GM21423 (cell line): ENCODE measurements around the gene EMP1.

Experiments used
- ATAC-seq: cut with Tn5 transposase; IDR thresholded peaks from one replicate; pipeline ENCODE4 v1.9.1; 2021; ENCODE audit warnings: mild to moderate bottlenecking, moderate library complexity; ENCODE audit not compliant: unreplicated experiment

The EMP1 gene

DNA sequence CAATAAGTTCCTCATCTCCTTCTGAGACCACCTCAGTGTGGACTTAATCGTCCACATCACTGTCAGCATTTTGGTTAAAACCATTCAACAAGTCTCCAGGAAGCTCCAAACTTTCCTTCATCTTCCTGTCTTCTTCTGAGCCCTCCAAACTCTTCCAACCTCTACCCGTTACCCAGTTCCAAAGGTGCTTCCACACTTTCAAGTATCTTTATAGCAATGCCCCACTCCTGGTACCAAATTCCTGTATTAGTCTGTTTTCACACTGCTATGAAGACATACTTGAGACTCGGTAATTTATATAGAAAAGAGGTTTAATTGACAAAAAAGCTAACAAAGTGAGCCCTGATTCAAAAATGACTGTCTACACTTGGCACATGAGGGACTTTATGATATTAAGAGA is 22.8 kb downstream of the EMP1 start:
- ATAC-seq, result no peak

DNA sequence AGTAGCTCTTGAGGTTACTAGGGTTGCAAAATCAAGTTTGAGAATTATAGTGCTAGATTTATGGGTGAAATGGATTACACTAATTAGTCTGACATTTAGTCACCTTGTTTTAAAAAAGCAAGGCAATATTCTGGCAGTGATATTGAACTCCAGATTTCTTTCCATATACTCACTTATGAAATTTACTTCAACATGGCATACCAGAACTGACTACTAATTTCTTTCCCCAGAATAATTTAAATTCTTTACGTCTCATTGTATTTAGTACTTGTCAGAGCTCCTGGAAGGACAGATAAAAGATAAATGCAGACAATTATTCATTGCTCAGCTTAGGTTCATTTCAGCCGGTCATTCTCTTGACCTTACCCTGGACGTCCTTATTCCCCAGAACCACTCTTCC is 24.3 kb downstream of the EMP1 start:
- ATAC-seq, result no peak

DNA sequence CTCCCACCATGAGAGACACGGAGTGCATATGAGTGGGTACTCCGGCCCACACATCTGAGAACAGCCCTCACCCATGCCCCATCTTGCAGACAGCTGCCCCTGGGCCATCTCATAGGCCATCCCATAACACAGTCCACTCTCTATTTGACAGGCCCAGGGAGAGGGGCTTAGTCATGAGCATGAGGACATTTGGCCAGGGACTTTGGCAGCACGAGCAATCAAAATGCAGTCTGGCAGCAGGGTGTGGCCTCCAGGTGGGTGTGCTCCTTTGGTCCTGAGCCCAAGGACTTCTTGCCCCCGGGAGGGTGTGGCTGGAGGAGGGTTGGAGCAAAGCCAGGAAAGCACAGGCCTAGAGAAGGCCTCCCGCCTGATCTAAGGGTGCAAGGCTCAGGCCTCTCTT is 25.6 kb downstream of the EMP1 start:
- ATAC-seq, result no peak

DNA sequence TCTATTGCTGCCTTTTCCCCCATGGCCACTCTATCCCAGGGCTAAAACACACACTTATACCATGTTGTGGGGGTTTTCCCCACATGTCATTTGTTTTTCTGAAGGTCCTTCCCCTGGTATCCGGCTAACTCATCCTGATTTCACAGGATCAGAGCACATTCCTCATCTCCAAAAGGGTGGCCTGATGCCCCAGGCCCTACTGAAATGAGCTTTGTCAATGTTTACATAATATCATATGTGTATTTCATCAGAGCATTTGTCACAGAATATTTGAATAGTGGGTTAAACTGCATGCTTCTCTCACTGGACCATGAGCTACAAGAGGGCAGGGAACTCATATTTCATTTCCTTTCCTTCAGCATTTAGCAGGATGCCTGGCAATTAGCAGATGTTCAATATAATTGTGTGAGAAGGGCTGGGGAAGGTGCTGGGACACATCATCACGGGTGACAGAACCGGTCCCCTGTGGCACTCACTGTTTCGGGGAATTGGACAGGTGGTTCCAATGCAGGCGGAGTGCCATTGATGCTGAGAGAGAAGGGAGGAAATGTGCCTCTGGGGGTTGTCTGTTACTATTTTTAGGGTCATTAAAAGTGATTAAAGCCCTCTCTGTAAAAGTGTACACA is 26.8 kb downstream of the EMP1 start:
- no peak for ATAC-seq

DNA sequence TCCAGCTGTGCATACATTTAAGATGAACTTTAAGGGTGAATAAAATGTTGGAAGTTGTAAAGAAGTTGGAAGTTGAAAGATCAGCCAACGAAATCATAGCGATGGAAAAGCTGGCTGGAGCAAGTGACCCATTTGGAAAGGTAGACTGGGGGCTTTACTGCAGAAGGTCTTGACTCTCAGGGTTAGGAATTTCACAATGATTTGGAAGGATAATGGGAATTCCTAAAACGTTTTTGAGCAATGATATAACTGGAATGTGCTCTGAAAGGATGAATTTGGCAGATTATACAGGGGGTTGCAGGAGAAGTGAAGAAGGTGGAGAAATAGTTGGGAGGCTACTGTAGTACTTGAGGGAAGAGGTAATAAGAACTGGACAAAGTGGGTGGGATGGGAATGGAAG is 27.4 kb downstream of the EMP1 start:
- ATAC-seq, result no peak

DNA sequence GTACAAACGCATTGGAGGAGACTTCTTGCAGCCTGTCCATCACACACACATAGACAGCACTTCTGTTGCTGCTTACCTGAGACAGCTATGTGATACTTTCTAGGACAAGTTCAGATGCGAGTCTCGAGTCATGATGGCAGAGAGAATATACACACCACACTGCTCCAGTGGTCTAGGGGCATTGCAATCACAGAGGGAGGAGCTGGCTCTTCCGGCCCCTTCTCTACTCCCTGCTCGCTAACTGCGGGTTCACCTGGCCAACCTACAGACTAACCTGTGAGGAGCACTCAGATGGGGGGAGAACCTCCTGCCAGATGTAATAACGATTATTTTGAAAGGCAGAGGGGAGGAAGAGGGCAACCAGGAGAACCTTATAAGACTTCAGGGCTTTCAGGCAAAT is 30.7 kb downstream of the EMP1 start:
- ATAC-seq, result no peak

DNA sequence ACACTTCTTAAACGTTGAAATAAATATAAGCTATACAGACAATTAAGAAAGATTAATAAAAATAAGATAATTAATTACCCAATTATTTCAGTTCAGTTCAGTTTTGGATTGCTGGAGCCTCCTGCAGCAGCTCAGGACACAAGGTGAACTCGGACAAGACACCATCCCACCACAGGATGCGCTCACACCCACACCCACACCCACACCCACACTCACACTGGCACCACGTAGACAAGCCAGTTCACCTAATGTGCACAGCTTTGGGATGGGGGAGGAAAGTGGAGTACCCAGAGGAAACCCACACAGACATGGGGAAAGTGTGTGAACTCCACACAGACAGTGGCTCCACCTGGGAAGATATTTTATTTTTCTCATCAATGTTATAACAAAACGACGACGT is 32.1 kb downstream of the EMP1 start:
- no peak for ATAC-seq

DNA sequence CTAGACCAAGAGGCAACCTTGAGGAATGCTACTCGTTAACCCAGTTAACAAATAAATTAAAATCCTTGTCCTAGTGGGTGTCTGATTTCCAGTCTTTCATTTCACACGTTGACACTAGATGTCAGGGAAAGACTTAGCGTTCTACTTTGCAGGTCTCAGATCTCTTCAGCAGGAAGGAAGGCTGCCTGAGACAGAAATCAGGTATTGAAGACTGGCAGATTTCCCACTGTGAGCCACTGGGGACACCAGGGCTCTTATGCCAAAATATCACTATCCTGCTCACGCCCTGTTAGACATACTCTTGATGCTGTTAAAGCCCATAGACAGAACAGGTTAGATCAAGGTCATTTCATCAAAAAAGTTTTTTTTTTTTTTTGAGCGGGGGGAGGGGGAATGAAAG is 33.0 kb downstream of the EMP1 start:
- ATAC-seq, result no peak

DNA sequence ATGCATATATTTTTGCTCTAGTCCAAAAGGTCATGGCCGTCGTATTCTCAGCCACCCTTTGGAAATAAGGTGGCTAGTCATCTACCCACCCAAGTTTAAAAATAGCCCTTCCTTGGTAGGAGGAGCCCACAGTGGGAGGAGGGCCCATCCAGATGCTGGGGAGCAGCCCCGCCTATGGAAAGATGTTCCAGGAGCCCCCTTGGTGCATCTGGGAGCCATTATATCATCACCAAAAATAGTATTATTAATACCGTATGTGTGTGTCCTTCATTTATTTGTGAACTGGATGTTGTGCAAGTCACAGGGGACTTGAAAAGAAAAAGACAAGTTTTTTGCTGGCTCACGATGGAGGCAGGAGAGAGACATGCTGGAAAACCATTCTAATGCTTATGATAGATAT is 34.0 kb downstream of the EMP1 start:
- no peak for ATAC-seq

DNA sequence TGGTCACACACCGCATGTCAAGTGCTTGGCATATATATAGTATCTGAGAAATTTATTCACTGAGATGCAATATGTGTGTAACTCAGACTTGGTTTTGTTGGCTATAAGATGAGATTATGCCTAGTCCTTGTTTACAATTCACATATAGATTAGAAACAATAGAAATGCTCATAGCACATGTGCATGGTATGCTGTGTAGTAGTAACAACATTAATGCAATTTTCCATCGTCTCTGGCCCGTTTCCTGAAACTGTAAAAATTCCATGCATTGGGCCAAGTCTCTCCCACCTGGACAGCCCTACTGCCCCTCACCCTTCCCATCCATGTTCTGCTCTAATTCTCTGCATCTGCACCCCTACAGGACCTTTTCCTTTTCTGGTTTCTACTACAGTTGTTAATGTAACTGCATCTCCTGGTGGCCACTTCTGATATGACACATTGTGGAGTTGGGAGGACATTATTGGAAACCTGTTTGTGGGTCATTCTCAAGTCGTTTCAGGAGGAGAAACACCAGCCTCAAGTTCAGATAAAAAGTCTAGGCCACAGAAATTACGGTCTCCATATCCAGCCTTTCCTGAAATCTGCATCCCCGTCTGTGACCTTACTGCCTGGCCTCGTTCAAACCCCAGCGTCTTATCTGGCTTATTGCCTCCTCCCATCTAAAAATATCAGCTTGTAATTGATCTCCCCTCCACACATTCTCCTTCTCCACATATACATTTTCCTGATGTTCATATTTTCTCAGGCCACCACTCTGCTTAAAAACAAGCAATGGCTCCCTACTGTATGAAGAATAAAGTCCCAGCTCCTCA is 37.5 kb downstream of the EMP1 start:
- ATAC-seq, result no peak

DNA sequence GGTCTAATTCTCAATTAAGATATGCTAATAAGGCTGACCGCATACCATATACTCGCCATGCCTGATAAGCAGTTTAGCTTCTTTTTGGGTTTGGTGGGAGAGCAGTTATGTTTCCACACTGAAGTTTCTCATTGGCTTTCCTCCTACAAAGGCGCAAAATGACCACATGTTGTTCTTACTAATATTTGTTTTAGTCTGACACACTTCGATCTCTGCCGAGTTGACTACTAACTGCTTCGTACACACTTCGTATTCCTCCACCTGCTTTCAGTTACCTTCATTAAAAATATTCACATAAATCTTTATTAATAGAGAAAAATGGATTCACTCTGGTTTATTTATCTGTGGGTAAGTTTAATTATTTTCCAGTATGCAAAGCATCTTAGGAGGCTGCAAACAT is 41.7 kb downstream of the EMP1 start:
- ATAC-seq, result no peak

DNA sequence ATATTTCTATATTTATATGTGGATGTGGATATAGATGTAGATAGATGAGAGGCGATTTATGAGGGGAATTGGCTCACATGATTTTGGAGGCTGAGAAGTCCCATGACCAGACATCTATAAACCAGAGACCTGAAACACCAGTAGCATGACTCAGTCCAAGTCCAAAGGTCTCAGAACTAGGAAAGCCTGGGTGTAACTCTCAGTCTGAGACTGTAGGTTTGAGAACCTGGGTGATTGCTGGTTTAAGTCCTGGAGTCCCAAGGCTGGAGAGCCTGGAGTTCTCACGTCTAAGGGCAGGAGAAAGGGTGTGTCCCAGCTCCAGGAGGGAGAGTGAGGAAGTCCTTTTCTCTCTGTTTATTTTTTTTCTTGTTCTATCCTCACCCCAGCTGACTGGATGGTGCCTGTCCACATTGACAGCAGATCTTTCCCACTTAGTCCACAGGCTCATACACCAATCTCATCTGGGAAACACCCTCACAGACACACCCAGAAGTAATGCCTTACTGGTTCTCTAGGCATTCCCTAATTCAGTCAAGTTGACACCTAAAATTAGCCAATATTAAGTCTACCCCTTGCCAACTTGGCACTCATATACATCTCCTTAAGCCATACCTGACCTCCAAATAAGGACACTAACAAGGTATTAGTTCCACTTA is 45.4 kb downstream of the EMP1 start:
- no peak for ATAC-seq

DNA sequence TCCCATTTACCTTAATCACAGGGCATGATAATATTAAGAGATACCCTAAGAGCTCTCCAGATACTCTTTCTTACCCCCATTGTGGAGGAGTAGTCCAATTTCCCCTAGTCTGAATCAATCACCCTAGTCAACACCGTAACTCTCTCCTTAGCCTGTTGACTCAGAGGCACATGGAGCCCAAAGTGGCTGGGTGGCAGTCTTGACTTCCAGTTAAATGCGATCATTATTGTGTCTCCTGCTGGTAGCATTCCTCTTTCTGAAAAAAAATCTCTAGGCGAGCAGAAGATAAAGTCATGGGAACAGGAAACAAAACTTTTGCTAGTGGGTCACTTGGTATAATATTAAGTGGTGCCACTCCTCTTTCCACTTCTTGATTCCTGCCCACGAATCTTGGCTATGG is 46.4 kb downstream of the EMP1 start:
- ATAC-seq, result no peak

DNA sequence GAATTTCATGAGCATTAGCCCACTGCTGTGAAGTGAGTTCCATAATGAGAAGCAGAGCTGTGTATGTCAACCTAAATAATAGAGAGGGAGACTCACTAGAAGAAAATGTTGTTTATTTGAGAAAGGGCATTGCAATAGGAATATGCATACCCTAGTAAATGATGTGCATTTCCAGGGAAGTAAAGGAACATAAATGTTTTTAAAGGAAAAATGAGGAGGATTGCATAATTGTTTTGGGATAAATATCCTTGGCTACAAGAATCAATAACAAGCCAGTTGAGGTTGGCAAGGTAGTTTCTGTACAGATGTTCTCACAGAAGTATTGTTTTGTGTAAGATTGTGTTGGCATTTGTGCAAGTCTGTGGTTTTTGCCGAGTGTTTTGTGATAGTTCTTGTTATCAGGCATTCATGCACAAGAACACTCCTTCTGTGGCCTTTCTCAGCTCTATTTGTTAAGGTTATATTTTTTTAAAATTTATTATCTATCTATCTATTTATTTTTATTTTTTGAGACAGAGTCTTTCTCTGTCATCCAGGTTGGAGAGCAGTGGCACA is 47.1 kb downstream of the EMP1 start:
- no peak for ATAC-seq

DNA sequence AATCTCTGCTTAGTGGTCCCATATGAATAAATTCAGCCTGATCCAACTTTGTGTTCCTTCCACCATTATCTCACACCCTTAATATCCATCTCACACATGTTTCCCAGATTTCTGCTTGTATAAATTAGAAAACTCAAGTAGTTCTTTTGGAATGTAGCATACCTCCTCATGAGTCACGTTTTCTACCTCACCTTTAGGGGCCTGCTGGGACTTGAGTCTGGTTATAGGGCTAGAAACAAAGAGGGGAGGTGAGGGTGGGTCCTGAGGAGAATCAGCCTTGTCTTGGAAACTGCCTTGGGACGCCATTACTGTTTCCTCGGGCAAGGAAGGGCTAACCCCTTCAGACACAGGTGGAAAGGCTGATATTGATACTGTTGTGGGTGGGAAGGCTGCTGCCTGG is 51.1 kb downstream of the EMP1 start:
- ATAC-seq, result no peak

DNA sequence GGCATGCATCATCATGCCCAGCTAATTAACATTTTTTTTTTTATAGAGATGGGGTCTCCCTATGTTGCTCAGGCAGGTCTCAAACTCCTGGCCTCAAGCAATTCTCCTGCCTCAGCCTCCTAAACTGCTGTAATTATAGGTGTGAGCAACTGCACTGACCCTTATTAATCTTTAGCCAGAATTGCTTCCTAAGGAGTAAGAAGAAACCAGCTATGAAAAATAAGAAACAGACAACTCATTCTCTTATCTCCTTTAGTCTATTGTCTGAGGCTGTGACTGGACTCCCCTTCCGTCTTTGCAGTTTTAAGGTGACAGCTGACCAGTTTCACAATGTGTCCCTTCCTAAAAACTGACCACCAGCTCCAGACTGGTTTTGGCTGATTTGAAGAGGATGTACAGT is 52.4 kb downstream of the EMP1 start:
- ATAC-seq, result no peak

DNA sequence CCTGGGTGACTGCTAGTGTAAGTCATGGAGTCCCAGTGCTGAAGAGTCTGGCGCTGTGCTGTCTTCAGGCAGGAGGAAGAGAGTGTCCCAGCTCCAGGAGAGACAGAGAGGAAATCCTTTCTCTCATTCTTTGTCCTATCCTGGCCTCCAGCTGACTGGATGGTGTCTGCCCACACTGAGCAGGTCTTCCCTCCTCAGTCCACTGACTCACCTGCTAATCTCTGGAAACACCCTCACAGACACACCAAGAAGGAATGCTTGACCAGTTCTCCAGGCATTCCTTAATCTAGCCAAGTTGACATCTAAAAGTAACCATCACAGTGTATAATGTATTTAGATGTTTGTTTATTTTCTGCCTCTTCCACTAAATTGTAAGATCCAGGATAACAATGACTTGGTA is 53.9 kb downstream of the EMP1 start:
- ATAC-seq, result no peak

DNA sequence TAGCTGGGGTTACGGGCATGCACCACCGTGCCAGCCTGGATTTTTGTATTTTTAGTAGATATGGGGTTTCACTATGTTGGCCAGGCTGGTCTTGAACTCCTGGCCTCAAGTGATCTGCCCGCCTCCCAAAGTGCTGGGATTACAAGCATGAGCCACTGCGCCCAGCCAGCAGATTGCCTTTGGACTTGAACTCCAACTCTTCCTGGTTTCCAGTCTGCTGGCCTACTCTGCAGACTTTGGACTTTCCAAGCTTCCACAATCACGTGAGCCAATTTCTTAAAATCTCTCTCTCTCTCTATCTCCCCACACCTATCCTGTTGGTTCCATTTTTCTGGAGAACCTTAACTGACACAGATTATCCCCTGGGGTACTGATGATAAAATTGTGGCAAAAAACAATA is 55.0 kb downstream of the EMP1 start:
- ATAC-seq, result no peak

DNA sequence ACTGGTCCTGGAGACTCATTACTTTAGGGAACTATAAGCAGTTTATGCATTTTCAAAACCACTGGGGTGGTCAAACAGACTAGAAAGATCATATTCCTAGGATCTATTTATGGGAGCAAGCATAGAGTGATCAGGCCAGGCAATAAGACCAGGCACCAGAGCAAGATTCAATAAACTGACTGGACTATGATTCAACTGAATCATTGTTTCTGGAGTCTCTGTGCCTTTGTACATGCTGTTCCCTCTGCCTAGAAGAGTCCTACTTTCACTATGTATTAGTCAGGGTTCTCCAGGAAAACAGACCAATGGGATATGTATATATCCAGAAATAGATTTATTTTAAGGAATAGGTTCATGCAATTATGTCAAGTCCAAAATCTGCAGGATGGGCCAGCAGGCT is 55.5 kb downstream of the EMP1 start:
- ATAC-seq, result no peak

DNA sequence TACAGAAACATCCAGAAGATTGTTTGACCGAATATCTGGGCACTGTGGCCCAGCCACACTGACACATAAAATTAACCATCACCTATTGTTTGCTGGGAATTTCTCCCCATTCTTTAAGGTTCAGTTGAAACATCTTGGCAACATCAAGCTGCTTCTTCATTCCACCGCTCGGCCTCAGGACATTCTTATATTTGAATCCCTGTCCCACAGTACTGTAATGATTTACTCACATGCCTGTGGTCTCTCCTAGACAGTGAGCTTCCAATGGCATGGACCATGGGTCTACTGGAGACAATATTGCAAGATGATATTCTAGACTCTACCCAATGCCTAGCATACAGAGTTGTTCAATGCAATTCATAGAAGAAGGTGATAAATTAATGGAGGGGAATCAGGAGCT is 56.1 kb downstream of the EMP1 start:
- no peak for ATAC-seq

DNA sequence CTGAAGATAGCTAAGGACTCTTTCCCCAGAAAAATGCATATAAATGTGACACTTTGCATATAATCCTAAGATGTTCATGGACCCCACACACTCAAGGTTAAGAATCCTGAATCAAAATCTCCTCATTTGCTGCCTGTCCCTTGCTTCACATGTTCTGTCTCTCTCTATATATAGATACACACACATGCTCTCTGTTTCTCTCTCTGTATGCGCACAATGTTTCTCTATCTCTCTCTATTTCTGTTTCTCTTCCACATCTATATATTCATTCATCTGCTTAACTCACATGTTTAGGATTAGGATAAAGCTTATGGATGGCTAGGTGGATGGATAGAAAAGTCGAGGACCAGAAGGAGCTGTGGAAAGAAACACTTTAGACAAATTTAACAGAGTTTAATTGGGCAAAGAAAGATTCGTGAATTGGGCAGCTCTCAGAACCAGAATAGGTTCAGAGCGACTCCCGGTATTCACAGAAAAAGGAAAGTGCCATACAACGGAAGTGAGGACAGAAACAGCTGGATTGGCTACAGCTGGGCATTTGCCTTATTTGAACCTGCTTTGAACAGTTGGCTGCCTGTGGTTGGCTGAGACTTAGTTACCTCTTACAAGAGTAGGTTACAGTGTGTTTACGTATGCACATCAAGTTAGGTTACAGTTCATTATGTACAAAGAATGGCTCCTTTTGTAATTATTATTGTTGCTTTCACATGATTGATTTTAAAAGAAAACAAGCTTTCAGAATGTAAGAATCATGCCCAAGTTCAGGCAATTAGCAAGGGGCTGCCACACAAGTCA is 57.6 kb downstream of the EMP1 start:
- no peak for ATAC-seq
